GM21619 (cell line): ENCODE data around the gene SPPL3.

Experiments
- ATAC-seq: cut with Tn5 transposase; IDR thresholded peaks from one replicate; pipeline ENCODE4 v1.9.1; 2021; ENCODE audit not compliant: unreplicated experiment

The SPPL3 gene

DNA sequence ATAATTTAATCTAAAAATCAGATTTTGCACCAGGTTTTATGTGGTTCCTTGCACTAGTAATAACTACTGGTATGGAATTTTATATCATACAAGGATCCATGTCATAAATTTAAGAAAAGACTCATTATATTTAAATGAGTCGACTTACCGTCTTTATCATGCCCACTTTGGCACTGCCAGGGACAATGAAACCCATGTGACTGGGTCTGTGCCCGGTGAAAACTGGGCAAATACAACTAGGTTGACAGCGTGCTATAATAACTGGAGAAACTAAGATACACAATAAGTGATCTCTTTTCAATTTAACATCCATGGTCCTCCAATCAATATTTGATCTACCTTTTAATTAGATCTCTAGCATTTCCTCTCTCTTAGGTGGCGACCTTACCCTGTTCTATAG lies 114.0 kb downstream of the SPPL3 start:
- ATAC-seq = no peak

DNA sequence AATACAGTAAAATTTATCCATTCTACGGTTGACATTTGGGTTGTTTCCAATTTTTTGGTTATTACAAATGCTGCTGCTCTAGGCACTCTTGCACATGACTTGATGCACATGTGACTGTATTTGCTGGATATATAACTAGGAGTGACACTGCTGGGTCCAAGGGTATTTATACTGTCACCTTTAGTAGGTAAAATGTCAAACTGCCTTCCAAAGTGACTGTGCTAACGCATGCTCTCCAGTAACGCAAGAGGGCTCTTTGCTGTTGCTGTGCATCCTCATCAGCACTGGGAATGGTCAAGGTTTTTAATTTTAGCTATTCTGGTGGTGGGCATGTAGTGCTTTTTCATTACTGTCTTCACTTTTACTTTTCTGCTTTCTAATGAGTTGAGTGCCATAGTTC lies 116.3 kb downstream of the SPPL3 start:
- no peak for ATAC-seq

DNA sequence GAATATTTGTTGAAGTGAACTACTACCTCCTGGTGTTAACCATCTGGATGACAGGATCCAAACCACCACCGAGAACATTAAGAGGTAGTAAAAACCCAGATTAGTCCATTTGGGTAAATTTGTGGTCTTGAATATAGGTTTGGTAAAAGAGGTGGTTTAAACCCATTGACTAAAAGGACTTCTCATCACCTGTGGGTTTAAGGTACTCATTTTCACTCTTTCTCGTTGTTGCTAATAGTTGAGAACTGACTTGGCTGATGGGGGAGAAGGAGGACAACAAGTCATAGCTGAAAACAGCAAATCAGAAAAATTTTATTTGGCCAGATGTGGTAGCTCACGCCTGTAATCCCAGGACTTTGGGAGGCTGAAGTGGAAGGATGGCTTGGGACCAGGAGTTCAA lies 119.4 kb downstream of the SPPL3 start:
- ATAC-seq = no peak

GRCh38 chr12:120783197-120783596 lies 121.0 kb downstream of the SPPL3 start:
- no peak for ATAC-seq

DNA sequence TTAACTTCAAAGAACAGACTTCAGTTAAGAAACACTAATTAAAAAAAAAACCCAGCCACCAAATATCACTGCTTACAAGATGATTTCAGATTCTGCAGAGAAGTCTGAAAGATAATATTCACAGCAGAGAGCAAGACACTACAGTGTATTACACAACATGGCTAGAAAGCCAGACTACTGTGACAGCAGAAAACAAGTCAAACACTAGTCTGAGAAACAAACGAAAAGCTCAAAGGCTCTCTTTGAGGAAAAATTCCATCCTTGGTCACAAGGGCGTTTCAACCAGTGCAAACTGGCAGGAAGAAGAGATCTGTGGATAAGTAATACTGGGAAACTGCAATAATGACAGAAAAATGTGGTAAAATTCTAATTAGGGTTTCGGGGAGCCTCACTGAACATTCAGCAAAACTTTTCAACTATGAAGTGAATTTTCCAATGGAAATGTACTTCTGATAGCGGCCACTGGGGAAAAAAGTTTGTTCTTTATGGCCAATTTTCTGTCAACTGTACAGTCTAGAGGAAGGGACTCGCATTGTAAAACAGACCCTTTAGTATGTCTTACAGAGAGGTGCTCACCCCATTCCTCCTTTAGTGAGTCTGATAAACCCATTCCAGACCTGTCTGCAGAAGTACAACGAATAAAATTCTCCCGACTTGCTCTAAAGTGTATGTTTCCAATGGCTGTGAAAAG lies 128.2 kb downstream of the SPPL3 start:
- no peak for ATAC-seq

DNA sequence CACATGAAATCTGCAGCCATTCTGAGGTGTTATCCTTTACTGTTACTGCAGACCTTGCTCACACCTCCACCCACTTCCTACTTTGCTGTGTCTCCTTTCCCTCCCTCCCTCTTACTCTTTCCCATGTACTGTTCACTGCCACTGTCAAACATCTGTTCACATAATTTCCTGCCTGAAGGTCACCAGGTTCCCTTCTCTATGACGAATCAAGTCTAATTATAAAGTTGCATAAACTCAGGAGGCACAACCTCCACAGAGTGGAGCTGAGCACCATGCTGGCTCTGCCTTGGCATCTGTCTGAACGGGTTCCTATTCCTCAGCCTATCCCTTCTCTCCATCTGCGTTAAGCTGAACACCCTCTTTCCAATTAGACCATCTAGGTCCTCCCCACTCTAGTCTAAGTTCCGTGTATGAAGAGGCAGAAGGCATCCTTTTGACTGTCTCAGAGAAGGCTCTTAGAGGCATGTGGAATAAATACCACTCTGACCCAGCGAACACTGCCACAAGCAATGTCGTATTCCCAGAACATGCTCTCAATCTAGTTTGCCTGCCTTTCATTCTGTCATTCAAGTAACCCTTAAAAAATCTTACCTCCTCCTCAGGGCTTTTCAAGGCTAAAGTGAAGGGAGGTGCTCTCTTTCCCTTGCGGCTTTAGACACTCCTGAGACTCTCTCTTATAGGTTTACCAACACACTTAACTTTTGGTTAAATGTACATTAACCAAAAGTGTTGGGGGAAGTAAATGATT lies 129.8 kb downstream of the SPPL3 start:
- ATAC-seq = no peak

DNA sequence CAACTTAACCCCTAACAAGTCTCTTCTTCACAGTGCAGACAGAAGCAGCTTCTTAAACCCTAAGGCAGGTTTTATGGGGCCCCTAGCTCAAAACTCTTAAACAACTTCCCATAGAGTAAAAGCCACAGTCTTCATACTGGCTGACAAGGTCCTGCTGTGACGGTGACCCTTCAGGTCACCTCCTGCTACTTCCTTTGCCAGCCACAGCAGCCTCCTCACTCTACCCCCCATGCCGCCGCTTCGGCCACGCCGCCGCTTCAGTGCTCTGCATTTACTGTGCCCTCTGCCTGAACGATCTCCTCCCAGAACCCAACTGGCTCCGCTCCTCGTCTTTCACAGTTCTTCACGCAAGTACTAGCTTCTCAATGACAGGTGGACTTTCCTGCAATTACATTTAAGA lies 133.1 kb downstream of the SPPL3 start:
- no peak for ATAC-seq

GRCh38 chr12:120767071-120768024 lies 136.8 kb downstream of the SPPL3 start:
- no peak for ATAC-seq

DNA sequence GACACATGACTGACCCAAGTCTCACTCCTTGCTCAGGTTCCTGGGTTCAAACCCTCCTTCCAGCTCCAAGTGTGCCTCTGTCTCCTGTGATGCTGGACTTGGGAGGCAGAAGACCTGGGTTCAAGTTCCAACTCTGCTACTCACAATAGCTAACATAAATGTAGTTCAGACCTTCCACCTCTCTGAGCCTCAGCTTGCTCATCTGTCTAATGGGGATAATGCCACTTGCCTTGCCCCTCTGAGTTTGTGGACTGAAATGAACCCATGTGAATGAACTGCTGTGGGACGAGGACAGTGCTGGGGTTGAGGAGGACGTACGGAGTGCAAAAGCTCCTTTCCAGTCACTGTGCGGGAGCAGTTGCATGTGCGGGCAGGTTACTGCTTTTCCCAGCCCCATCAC lies 137.6 kb downstream of the SPPL3 start:
- ATAC-seq = no peak

DNA sequence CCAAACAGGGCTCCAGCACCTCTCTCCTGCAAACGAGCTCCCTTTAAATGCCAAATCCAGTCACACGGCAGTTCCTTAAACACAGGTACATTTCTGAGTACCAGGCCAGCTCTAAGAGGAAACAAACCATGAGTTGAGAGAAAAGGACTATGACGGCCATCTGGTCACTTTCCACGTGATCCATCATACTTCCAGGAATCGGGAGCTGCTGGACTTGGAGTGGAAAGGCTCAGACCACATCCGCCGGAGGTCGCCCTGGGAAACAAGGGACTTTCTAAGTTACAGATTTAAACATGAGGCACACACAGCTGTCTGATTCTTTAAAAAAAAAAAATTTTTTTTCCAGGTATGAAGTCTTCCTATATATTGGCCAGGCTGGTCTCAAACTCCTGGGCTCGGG lies 139.3 kb downstream of the SPPL3 start:
- ATAC-seq = no peak

DNA sequence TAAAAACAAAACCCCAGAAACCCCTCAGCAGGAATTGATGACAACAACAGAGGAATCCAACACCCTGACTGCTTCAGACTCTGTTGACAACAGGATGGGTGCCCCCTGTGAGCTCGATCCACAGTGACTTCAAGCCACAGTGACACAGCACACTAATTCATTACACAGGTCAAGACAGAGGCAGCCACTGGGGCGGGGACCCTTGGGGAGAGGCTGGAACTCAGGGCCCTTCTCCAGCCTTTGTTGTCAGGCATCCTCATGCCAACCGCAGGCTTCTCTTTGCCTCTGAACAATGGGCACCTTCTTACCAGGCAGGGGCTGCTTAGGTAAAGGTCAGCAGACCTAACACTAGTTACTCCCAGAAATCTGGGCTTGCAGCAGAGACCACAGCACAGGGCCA lies 140.9 kb downstream of the SPPL3 start:
- ATAC-seq = no peak

- no peak for ATAC-seq
These were observed 142.1 kb downstream of the SPPL3 start for GRCh38 chr12:120762086-120762485.

- no peak for ATAC-seq
These were observed 142.6 kb downstream of the SPPL3 start for GRCh38 chr12:120761519-120761934.

GRCh38 chr12:120760349-120761254 lies 143.6 kb downstream of the SPPL3 start:
- no peak for ATAC-seq

GRCh38 chr12:120759591-120760348 lies 144.4 kb downstream of the SPPL3 start:
- no peak for ATAC-seq

- no peak for ATAC-seq
These were observed 145.2 kb downstream of the SPPL3 start for GRCh38 chr12:120758798-120759590.

- ATAC-seq = no peak
These were observed 146.2 kb downstream of the SPPL3 start for GRCh38 chr12:120757949-120758348.

DNA sequence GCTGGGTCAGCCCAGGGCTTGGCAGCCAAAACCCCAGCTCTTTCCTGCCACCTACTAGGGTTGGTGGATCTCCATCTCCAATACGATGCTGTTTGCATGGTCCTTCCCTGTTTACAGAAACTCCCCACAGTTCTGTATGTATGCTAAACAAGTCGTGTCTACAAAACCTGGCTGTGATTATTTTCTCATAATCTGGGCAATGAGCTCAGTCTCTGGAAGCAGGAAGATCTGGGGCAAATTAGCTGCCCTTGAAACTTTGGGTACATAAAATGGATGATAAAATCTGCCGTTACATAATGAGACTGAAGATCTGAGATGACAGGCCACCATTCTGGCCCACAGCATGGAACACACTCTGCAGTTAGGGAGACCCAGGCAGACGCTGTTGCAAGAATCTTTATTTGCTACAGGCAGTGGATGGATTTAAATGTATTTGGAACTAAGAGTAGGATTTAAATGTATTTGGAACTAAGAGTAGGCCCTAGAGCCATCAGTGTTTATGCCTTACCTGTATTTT lies 146.9 kb downstream of the SPPL3 start:
- ATAC-seq = no peak

DNA sequence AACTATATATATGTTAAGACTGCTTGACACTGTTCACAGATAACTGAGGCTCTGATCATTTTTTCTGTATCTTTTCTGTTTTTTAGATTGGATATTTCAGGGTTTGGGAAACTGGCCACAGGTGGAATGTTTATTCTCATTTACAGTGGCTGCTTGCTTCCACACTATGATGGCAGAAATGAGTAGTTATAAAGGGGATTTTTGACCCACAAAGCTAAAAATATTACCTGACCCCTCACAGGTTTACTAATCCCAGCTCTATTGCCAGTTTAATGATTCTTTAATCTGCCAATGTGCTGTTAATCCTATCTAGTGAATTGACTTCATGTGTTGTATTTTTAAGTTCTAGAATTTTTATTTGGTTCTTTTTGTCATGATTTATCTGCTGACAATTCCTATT lies 148.9 kb downstream of the SPPL3 start:
- ATAC-seq = no peak
